Measurements from ENCODE around the gene SLC4A7.

The SLC4A7 gene

GRCh38 chr3:27353221-27353620, 131.0 kb downstream of the SLC4A7 start:
- Histone ChIP-seq H2BK12ac (ENCODE audit: low read length) (no peak overlapping the region), H3K79me1 (ENCODE audit: low read length) (no peaks in the 10 kb centered on the region), H2AFZ (ENCODE audit: insufficient read depth, low read length, poor library complexity) (no peak overlapping the region), H3K4me3 (ENCODE audit: low read depth, low read length) (no peak overlapping the region), H3K79me2 (ENCODE audit: control insufficient read depth, insufficient read depth, low read length, poor library complexity) (no peaks in the 10 kb centered on the region), H3K4ac (ENCODE audit: low read depth, low read length) (no peak overlapping the region), H3K9me3 (ENCODE audit: insufficient read depth, low read depth, low read length) (no peaks in the 10 kb centered on the region), H3K14ac (ENCODE audit: low read length) (no peak overlapping the region), H2BK120ac (ENCODE audit: insufficient read depth, low read length, poor library complexity) (no peak overlapping the region), H3K36me3 (ENCODE audit: control insufficient read depth in 1 of 2, insufficient read depth in 2 of 2, low read length in 2 of 2) (no peaks in the 10 kb centered on the region), H3K27ac (ENCODE audit: low read depth, low read length) (no peak overlapping the region), H4K91ac (ENCODE audit: low read depth, low read length) (no peak overlapping the region), H4K12ac (ENCODE audit: low read depth, low read length) (no peak overlapping the region), H3K27me3 (ENCODE audit: insufficient read depth, low read length) (no peaks in the 10 kb centered on the region), H3K9ac (ENCODE audit: low read length) (no peak overlapping the region), H2AK5ac (ENCODE audit: low read length) (no peak overlapping the region), H3K18ac (ENCODE audit: low read length) (no peak overlapping the region), H2BK5ac (ENCODE audit: low read depth, low read length, poor library complexity) (no peak overlapping the region), H3K4me1 (ENCODE audit: control insufficient read depth in 1 of 2, insufficient read depth in 2 of 2, low read length in 2 of 2) (no peaks in the 10 kb centered on the region), H4K8ac (ENCODE audit: low read depth, low read length) (no peak overlapping the region), H3K4me2 (ENCODE audit: low read length) (no peak overlapping the region), H3K23ac (ENCODE audit: low read length) (no peak overlapping the region)
- DNase-seq = no peak
- no CpG with 5 or more reads among the region's 1 CpG for whole genome bisulfite sequencing (ENCODE audit: extremely low coverage, insufficient coverage, insufficient read length)

- Histone ChIP-seq H3K27ac (ENCODE audit: low read depth, low read length) (no peak overlapping the region), H3K9ac (ENCODE audit: low read length) (no peak overlapping the region), H3K4me3 (ENCODE audit: low read depth, low read length) (no peak overlapping the region), H3K23ac (ENCODE audit: low read length) (no peak overlapping the region), H4K91ac (ENCODE audit: low read depth, low read length) (no peak overlapping the region), H2BK12ac (ENCODE audit: low read length) (no peak overlapping the region), H3K14ac (ENCODE audit: low read length) (no peak overlapping the region), H4K8ac (ENCODE audit: low read depth, low read length) (no peak overlapping the region), H3K79me2 (ENCODE audit: control insufficient read depth, insufficient read depth, low read length, poor library complexity) (no peaks in the 10 kb centered on the region), H3K4ac (ENCODE audit: low read depth, low read length) (no peak overlapping the region), H3K79me1 (ENCODE audit: low read length) (no peaks in the 10 kb centered on the region), H4K12ac (ENCODE audit: low read depth, low read length) (no peak overlapping the region), H2BK5ac (ENCODE audit: low read depth, low read length, poor library complexity) (no peak overlapping the region), H2AK5ac (ENCODE audit: low read length) (no peak overlapping the region), H3K4me2 (ENCODE audit: low read length) (no peak overlapping the region), H2BK120ac (ENCODE audit: insufficient read depth, low read length, poor library complexity) (no peak overlapping the region), H3K27me3 (ENCODE audit: insufficient read depth, low read length) (no peaks in the 10 kb centered on the region), H3K4me1 (ENCODE audit: control insufficient read depth in 1 of 2, insufficient read depth in 2 of 2, low read length in 2 of 2) (no peaks in the 10 kb centered on the region), H3K18ac (ENCODE audit: low read length) (no peak overlapping the region), H3K9me3 (ENCODE audit: insufficient read depth, low read depth, low read length) (no peaks in the 10 kb centered on the region), H3K36me3 (ENCODE audit: control insufficient read depth in 1 of 2, insufficient read depth in 2 of 2, low read length in 2 of 2) (no peaks in the 10 kb centered on the region), H2AFZ (ENCODE audit: insufficient read depth, low read length, poor library complexity) (no peak overlapping the region)
- WGBS (ENCODE audit: extremely low coverage, insufficient coverage, insufficient read length) = no CpG with 5 or more reads among the region's 3 CpGs
- no peak for DNase-seq
Measured at GRCh38 chr3:27352047-27352446, 132.1 kb downstream of the SLC4A7 start.

- Histone ChIP-seq H3K27ac (ENCODE audit: low read depth, low read length) (no peak overlapping the region), H3K9ac (ENCODE audit: low read length) (no peak overlapping the region), H4K91ac (ENCODE audit: low read depth, low read length) (no peak overlapping the region), H2AK5ac (ENCODE audit: low read length) (no peak overlapping the region), H3K36me3 (ENCODE audit: control insufficient read depth in 1 of 2, insufficient read depth in 2 of 2, low read length in 2 of 2) (no peaks in the 10 kb centered on the region), H3K23ac (ENCODE audit: low read length) (no peak overlapping the region), H4K8ac (ENCODE audit: low read depth, low read length) (no peak overlapping the region), H3K27me3 (ENCODE audit: insufficient read depth, low read length) (no peaks in the 10 kb centered on the region), H2BK120ac (ENCODE audit: insufficient read depth, low read length, poor library complexity) (no peak overlapping the region), H3K4me1 (ENCODE audit: control insufficient read depth in 1 of 2, insufficient read depth in 2 of 2, low read length in 2 of 2) (no peaks in the 10 kb centered on the region), H2AFZ (ENCODE audit: insufficient read depth, low read length, poor library complexity) (no peak overlapping the region), H3K14ac (ENCODE audit: low read length) (no peak overlapping the region), H3K79me1 (ENCODE audit: low read length) (no peaks in the 10 kb centered on the region), H3K9me3 (ENCODE audit: insufficient read depth, low read depth, low read length) (no peaks in the 10 kb centered on the region), H2BK5ac (ENCODE audit: low read depth, low read length, poor library complexity) (no peak overlapping the region), H3K79me2 (ENCODE audit: control insufficient read depth, insufficient read depth, low read length, poor library complexity) (no peaks in the 10 kb centered on the region), H3K18ac (ENCODE audit: low read length) (no peak overlapping the region), H3K4me3 (ENCODE audit: low read depth, low read length) (no peak overlapping the region), H4K12ac (ENCODE audit: low read depth, low read length) (no peak overlapping the region), H3K4me2 (ENCODE audit: low read length) (no peak overlapping the region), H3K4ac (ENCODE audit: low read depth, low read length) (no peak overlapping the region), H2BK12ac (ENCODE audit: low read length) (no peak overlapping the region)
- no peak for DNase-seq
- WGBS (ENCODE audit: extremely low coverage, insufficient coverage, insufficient read length) = no CpG with 5 or more reads among the region's 3 CpGs
Measured at GRCh38 chr3:27349832-27350231, 134.4 kb downstream of the SLC4A7 start.

GRCh38 chr3:27345959-27346865, 138.0 kb downstream of the SLC4A7 start:
- Histone ChIP-seq H2BK120ac (ENCODE audit: insufficient read depth, low read length, poor library complexity) (no peak overlapping the region), H3K27ac (ENCODE audit: low read depth, low read length) (no peak overlapping the region), H2BK12ac (ENCODE audit: low read length) (no peak overlapping the region), H2AFZ (ENCODE audit: insufficient read depth, low read length, poor library complexity) (no peak overlapping the region), H2AK5ac (ENCODE audit: low read length) (no peak overlapping the region), H3K9ac (ENCODE audit: low read length) (no peak overlapping the region), H3K14ac (ENCODE audit: low read length) (no peak overlapping the region), H3K36me3 (ENCODE audit: control insufficient read depth in 1 of 2, insufficient read depth in 2 of 2, low read length in 2 of 2) (no peaks in the 10 kb centered on the region), H3K9me3 (ENCODE audit: insufficient read depth, low read depth, low read length) (no peaks in the 10 kb centered on the region), H3K79me2 (ENCODE audit: control insufficient read depth, insufficient read depth, low read length, poor library complexity) (no peaks in the 10 kb centered on the region), H3K4me2 (ENCODE audit: low read length) (no peak overlapping the region), H2BK5ac (ENCODE audit: low read depth, low read length, poor library complexity) (no peak overlapping the region), H3K4me3 (ENCODE audit: low read depth, low read length) (no peak overlapping the region), H4K12ac (ENCODE audit: low read depth, low read length) (no peak overlapping the region), H3K23ac (ENCODE audit: low read length) (no peak overlapping the region), H3K4me1 (ENCODE audit: control insufficient read depth in 1 of 2, insufficient read depth in 2 of 2, low read length in 2 of 2) (no peaks in the 10 kb centered on the region), H3K4ac (ENCODE audit: low read depth, low read length) (no peak overlapping the region), H4K91ac (ENCODE audit: low read depth, low read length) (no peak overlapping the region), H3K27me3 (ENCODE audit: insufficient read depth, low read length) (no peaks in the 10 kb centered on the region), H3K18ac (ENCODE audit: low read length) (no peak overlapping the region), H3K79me1 (ENCODE audit: low read length) (no peaks in the 10 kb centered on the region), H4K8ac (ENCODE audit: low read depth, low read length) (no peak overlapping the region)
- DNase-seq = no peak
- no CpG with 5 or more reads among the region's 11 CpGs for WGBS (ENCODE audit: extremely low coverage, insufficient coverage, insufficient read length)

Data from trophoblast cell (in vitro differentiated cells and primary cell).